GM06990 (cell line): ENCODE measurements around the gene CD47.

Experiments
- DNase-seq: peaks from one replicate; pipeline ENCODE4 v3.0.0-alpha.2; 2011; ENCODE audit not compliant: insufficient read length; ENCODE audit errors: extremely low read depth
- H3K27me3 ChIP-seq: replicated peaks from 2 replicates; pipeline ENCODE4 v1.6.0; 2011; ENCODE audit warnings: low read length; ENCODE audit not compliant: control insufficient read depth, insufficient read depth
- H3K36me3 ChIP-seq: 2 replicates; pipeline ENCODE4 v1.5.1; 2011; ENCODE audit warnings: low read length; ENCODE audit not compliant: control insufficient read depth, insufficient read depth
- H3K4me3 ChIP-seq: replicated peaks from 2 replicates; pipeline ENCODE4 v1.5.1; 2011; ENCODE audit warnings: low read depth, mild to moderate bottlenecking, control low read depth, low read length
- TF ChIP-seq, protein P1 (sequence below): IDR thresholded peaks from 2 replicates; pipeline ENCODE4 v1.5.1; 2011; ENCODE audit warnings: low read length, control low read depth, mild to moderate bottlenecking, inconsistent platforms; ENCODE audit not compliant: insufficient read depth, poor library complexity, severe bottlenecking

CD47 gene

DNA sequence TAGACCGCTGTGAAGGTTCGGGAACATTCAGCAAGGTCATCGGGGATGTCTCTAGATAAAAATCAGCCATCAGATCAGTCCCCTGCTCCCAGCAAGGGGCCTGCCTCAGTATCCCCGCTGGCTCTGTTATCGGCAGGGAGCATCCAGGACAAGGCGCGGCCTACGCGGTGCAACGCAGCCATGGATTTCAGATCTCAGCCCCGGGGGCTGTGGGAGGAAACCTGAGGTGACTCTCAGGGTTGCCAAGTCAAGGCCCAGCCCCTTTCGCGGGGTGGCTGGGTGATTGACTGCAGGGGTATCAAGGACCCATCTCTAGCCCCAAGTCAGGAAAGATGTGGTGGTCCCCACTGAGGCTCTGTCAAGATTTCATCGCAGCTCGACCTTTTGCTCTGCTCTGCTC is 23.1 kb upstream of the CD47 start:
- Histone ChIP-seq H3K4me3 (no peak overlapping the region), H3K27me3 (no peaks in the 10 kb centered on the region), H3K36me3 (no peaks in the 10 kb centered on the region)
- TF ChIP-seq, protein P1, sequence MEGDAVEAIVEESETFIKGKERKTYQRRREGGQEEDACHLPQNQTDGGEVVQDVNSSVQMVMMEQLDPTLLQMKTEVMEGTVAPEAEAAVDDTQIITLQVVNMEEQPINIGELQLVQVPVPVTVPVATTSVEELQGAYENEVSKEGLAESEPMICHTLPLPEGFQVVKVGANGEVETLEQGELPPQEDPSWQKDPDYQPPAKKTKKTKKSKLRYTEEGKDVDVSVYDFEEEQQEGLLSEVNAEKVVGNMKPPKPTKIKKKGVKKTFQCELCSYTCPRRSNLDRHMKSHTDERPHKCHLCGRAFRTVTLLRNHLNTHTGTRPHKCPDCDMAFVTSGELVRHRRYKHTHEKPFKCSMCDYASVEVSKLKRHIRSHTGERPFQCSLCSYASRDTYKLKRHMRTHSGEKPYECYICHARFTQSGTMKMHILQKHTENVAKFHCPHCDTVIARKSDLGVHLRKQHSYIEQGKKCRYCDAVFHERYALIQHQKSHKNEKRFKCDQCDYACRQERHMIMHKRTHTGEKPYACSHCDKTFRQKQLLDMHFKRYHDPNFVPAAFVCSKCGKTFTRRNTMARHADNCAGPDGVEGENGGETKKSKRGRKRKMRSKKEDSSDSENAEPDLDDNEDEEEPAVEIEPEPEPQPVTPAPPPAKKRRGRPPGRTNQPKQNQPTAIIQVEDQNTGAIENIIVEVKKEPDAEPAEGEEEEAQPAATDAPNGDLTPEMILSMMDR: no peak
- DNase-seq: no peak

- Histone ChIP-seq H3K36me3 (no peaks in the 10 kb centered on the region), H3K27me3 (no peaks in the 10 kb centered on the region), H3K4me3 (no peak overlapping the region)
- TF ChIP-seq, protein P1: no peak
- no peak for DNase-seq
Observed at GRCh38 chr3:108110934-108111333, 20.1 kb upstream of the CD47 start.

DNA sequence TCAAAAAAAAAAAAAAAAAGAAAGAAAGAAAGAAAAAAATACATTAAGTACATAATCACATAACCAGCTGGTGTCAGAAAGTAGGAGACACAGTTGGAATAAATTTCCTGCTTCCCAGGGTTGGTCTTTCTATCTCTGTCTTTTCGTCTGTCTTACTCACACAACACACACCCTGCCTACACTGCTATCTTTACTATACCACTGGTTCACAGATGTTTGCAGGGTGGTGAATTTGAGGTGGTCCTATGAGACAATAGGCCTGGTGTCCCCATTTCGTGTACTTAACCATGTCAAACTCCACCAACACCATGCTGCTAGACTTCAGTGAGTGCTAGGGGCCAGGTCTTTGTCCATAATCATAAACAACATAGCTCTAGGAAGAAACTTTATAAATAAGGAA is 17.6 kb upstream of the CD47 start:
- Histone ChIP-seq H3K27me3 (no peaks in the 10 kb centered on the region), H3K4me3 (no peak overlapping the region), H3K36me3 (no peaks in the 10 kb centered on the region)
- DNase-seq: no peak
- TF ChIP-seq, protein P1: no peak

DNA sequence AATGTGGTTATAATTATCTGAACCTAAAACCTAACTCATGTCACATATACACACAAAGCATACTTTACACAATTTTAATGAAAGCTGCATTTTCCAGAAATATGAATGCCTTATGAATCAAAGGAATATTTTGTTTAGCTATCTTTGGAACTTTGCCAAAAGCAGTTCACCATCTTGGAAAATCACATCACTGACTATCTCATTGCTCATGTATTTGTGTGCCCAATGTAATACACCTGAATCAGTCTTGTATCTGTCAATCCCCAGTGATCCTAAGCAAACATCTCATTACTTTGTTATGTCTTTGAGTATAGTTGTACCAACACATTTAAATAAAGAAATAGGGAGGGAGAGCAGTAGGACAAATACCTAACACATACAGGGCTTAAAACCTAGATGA is 15.6 kb upstream of the CD47 start:
- no peak for DNase-seq
- no peak overlapping the region for H3K4me3 ChIP-seq
- no peaks in the 10 kb centered on the region for H3K36me3 ChIP-seq
- TF ChIP-seq, protein P1: no peak
- no peaks in the 10 kb centered on the region for H3K27me3 ChIP-seq

DNA sequence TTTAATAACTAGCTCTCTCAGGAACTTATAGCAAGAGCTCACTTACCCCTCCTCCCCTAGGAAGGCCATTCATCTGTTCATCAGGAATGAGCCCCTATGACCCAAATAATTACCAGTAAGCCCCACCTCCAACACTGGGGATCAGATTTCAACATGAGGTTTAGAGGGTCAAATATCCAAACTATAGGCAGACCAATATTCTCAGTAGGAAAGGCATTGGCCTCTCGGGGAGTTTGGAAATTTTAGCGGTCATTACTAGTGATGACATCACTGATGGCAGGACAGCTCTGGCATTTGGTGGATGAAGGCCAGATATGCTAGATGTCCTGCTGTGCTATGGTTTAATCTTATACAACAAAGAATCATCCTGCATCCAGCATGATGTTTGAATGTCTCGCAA is 15.2 kb upstream of the CD47 start:
- DNase-seq: no peak
- TF ChIP-seq, protein P1: no peak
- Histone ChIP-seq H3K27me3 (no peaks in the 10 kb centered on the region), H3K4me3 (no peak overlapping the region), H3K36me3 (no peaks in the 10 kb centered on the region)
